WTC11 (cell line): ENCODE data around the gene VASH1. TPM values are rescaled to one million over a fixed set of nuclear protein-coding genes. Genes with fewer than 3 reads are reported as not detected.

Experiments
- ATAC-seq: fragments of 200-7000 bp; cut with Tn5 transposase; 2 replicates; pipeline ENCODE4 v1.10.0; 2021; ENCODE audit warnings: mild to moderate bottlenecking, moderate library complexity
- CTCF ChIA-PET: fragments of 300-600 bp; sonication (Branson Sonifier 250); formaldehyde crosslinking; loops from one replicate; lab custom pipeline; 2021; ENCODE audit warnings: antibody characterized with exemption; lab: Charles Lee
- POLR2A ChIA-PET: fragments of 350-600 bp; sonication (Branson Sonifier 250); formaldehyde crosslinking; loops from one replicate; lab custom pipeline; 2021; ENCODE audit warnings: antibody characterized with exemption; lab: Charles Lee
- DNase-seq: peaks from one replicate; pipeline ENCODE4 v3.0.0; 2021; ENCODE audit warnings: low spot score
- H3K27ac Mint-ChIP-seq: 2 replicates; pipeline ENCODE4 v1.8.0; 2021; ENCODE audit warnings: mixed read lengths
- H3K27me3 Mint-ChIP-seq: 2 replicates; pipeline ENCODE4 v1.8.0; 2021; ENCODE audit warnings: low read depth, mild to moderate bottlenecking, moderate library complexity, mixed read lengths
- H3K36me3 Mint-ChIP-seq: 2 replicates; pipeline ENCODE4 v1.8.0; 2021; ENCODE audit warnings: mixed read lengths
- H3K4me1 Mint-ChIP-seq: 2 replicates; pipeline ENCODE4 v1.8.0; 2022; ENCODE audit warnings: mixed read lengths
- H3K4me3 Mint-ChIP-seq: 2 replicates; pipeline ENCODE4 v1.8.0; 2021; ENCODE audit warnings: mild to moderate bottlenecking, moderate library complexity, mixed read lengths
- H3K9me3 Mint-ChIP-seq: 2 replicates; pipeline ENCODE4 v1.8.0; 2021; ENCODE audit warnings: mixed read lengths
- ELF4 ChIP-seq: sonication (generic); formaldehyde crosslinking; IDR thresholded peaks from 2 replicates; pipeline ENCODE4 v1.8.1; 2022; ENCODE audit warnings: low read depth, mild to moderate bottlenecking, moderate library complexity, missing genetic modification reagents
- FOXJ3 ChIP-seq: sonication (generic); formaldehyde crosslinking; IDR thresholded peaks from 2 replicates; pipeline ENCODE4 v1.9.0; 2021; ENCODE audit warnings: missing genetic modification reagents, mild to moderate bottlenecking, borderline replicate concordance
- FOXP1 ChIP-seq: sonication (generic); formaldehyde crosslinking; IDR thresholded peaks from 2 replicates; pipeline ENCODE4 v1.8.0; 2022; ENCODE audit warnings: missing genetic modification reagents, mild to moderate bottlenecking, moderate library complexity, borderline replicate concordance
- GRHL2 ChIP-seq: fragments of 250-450 bp; sonication (Bioruptor Pico); IDR thresholded peaks from 2 replicates; pipeline ENCODE4 v1.8.0; 2022; ENCODE audit warnings: mild to moderate bottlenecking, moderate library complexity; ENCODE audit not compliant: insufficient replicate concordance, severe bottlenecking
- HMGA2 ChIP-seq: fragments of 250-450 bp; sonication (Bioruptor Pico); IDR thresholded peaks from 2 replicates; pipeline ENCODE4 v1.4.0; 2021; ENCODE audit warnings: mild to moderate bottlenecking, moderate library complexity
- JAZF1 ChIP-seq: fragments of 250-450 bp; sonication (Bioruptor Pico); IDR thresholded peaks from 2 replicates; pipeline ENCODE4 v1.9.0; 2021; ENCODE audit warnings: moderate library complexity, mild to moderate bottlenecking, inconsistent platforms
- JUN ChIP-seq: sonication (generic); formaldehyde crosslinking; IDR thresholded peaks from 2 replicates; pipeline ENCODE4 v1.8.0; 2023; ENCODE audit warnings: mild to moderate bottlenecking, missing genetic modification reagents
- MYBL2 ChIP-seq: sonication (generic); formaldehyde crosslinking; IDR thresholded peaks from 2 replicates; pipeline ENCODE4 v1.8.1; 2023; ENCODE audit warnings: mild to moderate bottlenecking, moderate library complexity, missing genetic modification reagents
- NR1H2 ChIP-seq: sonication (generic); formaldehyde crosslinking; IDR thresholded peaks from 2 replicates; pipeline ENCODE4 v1.9.0; 2021; ENCODE audit warnings: mild to moderate bottlenecking, moderate library complexity, missing genetic modification reagents
- NR2C2 ChIP-seq: sonication (generic); formaldehyde crosslinking; IDR thresholded peaks from 2 replicates; pipeline ENCODE4 v1.8.0; 2022; ENCODE audit warnings: mild to moderate bottlenecking, missing genetic modification reagents
- SMAD4 ChIP-seq: sonication (generic); formaldehyde crosslinking; IDR thresholded peaks from 2 replicates; pipeline ENCODE4 v1.8.0; 2022; ENCODE audit warnings: mild to moderate bottlenecking, missing genetic modification reagents
- TCF7 ChIP-seq: sonication (generic); formaldehyde crosslinking; IDR thresholded peaks from 2 replicates; pipeline ENCODE4 v1.8.0; 2022; ENCODE audit warnings: mild to moderate bottlenecking, low read depth, missing genetic modification reagents, moderate library complexity
- TEAD4 ChIP-seq: sonication (generic); formaldehyde crosslinking; IDR thresholded peaks from 2 replicates; pipeline ENCODE4 v1.8.0; 2022; ENCODE audit warnings: mild to moderate bottlenecking, missing genetic modification reagents
- ZBTB21 ChIP-seq: sonication (generic); formaldehyde crosslinking; IDR thresholded peaks from 2 replicates; pipeline ENCODE4 v1.8.1; 2023; ENCODE audit warnings: mild to moderate bottlenecking, missing genetic modification reagents, borderline replicate concordance
- ZNF138 ChIP-seq: sonication (generic); formaldehyde crosslinking; conservative IDR thresholded peaks from 2 replicates; pipeline ENCODE4 v1.8.1; 2022; ENCODE audit warnings: mild to moderate bottlenecking, moderate library complexity, missing genetic modification reagents
- ZNF232 ChIP-seq: sonication (generic); formaldehyde crosslinking; IDR thresholded peaks from 2 replicates; pipeline ENCODE4 v1.8.0; 2022; ENCODE audit warnings: mild to moderate bottlenecking, missing genetic modification reagents
- ZNF396 ChIP-seq: fragments of 250-450 bp; sonication (Bioruptor Pico); IDR thresholded peaks from 2 replicates; pipeline ENCODE4 v1.8.0; 2021; ENCODE audit warnings: mild to moderate bottlenecking, moderate library complexity, borderline replicate concordance
- ZNF671 ChIP-seq: fragments of 250-450 bp; sonication (Bioruptor Pico); IDR thresholded peaks from 2 replicates; pipeline ENCODE4 v1.8.0; 2021; ENCODE audit warnings: mild to moderate bottlenecking
- total RNA-seq: library from RNA; stranded (reverse); gene quantifications from 3 replicates; pipeline ENCODE4 v1.2.3, GENCODE V29; 2021
- TF ChIP-seq, protein P1 (sequence below): sonication (generic); formaldehyde crosslinking; IDR thresholded peaks from 2 replicates; pipeline ENCODE4 v1.8.0; 2023; ENCODE audit warnings: missing genetic modification reagents, mild to moderate bottlenecking, borderline replicate concordance
- TF ChIP-seq, protein P2 (sequence below): sonication (generic); formaldehyde crosslinking; IDR thresholded peaks from 2 replicates; pipeline ENCODE4 v1.8.0; 2022; ENCODE audit warnings: mild to moderate bottlenecking, missing genetic modification reagents
- TF ChIP-seq, protein P3 (sequence below): fragments of 250-450 bp; sonication (Bioruptor Pico); conservative IDR thresholded peaks from 2 replicates; pipeline ENCODE4 v1.9.0; 2021; ENCODE audit warnings: mild to moderate bottlenecking
- TF ChIP-seq, protein P4 (sequence below): fragments of 200-600 bp; IDR thresholded peaks from 2 replicates; pipeline ENCODE4 v1.8.0; 2022; ENCODE audit warnings: antibody characterized with exemption
- TF ChIP-seq, protein P5 (sequence below): sonication (generic); formaldehyde crosslinking; IDR thresholded peaks from 2 replicates; pipeline ENCODE4 v1.8.0; 2022; ENCODE audit warnings: mild to moderate bottlenecking, missing genetic modification reagents

VASH1 gene
- total RNA-seq, 1 experiment from 2014 or later = 7.2 TPM

DNA sequence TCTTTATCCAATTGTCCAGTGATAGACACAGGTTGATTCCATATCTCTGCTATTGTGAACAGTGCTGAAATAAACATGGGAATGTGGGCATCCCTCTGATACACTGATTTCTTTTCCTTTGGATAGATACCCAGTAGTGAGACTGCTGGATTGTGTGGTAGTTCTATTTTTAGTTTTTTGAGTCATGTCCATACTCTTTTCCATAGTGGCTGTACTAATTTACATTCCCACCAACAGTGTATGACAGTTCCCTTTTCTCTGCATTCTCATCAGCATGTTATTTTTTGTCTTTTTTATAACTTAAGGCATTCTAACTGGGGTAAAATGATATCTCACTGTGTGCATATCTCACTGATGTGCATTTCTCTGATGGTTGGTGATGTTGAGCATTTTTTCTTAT lies 24.8 kb upstream of the VASH1 start (continued):
- TF ChIP-seq, protein P1, sequence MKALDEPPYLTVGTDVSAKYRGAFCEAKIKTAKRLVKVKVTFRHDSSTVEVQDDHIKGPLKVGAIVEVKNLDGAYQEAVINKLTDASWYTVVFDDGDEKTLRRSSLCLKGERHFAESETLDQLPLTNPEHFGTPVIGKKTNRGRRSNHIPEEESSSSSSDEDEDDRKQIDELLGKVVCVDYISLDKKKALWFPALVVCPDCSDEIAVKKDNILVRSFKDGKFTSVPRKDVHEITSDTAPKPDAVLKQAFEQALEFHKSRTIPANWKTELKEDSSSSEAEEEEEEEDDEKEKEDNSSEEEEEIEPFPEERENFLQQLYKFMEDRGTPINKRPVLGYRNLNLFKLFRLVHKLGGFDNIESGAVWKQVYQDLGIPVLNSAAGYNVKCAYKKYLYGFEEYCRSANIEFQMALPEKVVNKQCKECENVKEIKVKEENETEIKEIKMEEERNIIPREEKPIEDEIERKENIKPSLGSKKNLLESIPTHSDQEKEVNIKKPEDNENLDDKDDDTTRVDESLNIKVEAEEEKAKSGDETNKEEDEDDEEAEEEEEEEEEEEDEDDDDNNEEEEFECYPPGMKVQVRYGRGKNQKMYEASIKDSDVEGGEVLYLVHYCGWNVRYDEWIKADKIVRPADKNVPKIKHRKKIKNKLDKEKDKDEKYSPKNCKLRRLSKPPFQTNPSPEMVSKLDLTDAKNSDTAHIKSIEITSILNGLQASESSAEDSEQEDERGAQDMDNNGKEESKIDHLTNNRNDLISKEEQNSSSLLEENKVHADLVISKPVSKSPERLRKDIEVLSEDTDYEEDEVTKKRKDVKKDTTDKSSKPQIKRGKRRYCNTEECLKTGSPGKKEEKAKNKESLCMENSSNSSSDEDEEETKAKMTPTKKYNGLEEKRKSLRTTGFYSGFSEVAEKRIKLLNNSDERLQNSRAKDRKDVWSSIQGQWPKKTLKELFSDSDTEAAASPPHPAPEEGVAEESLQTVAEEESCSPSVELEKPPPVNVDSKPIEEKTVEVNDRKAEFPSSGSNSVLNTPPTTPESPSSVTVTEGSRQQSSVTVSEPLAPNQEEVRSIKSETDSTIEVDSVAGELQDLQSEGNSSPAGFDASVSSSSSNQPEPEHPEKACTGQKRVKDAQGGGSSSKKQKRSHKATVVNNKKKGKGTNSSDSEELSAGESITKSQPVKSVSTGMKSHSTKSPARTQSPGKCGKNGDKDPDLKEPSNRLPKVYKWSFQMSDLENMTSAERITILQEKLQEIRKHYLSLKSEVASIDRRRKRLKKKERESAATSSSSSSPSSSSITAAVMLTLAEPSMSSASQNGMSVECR (CRISPR knock-in tag) = no peak
- TF ChIP-seq FOXJ3 (CRISPR knock-in tag) (no peak), ZNF396 (CRISPR knock-in tag) (no peak), ZNF232 (CRISPR knock-in tag) (no peak), NR2C2 (CRISPR knock-in tag) (no peak), JAZF1 (CRISPR knock-in tag) (no peak)
- TF ChIP-seq, protein P2, sequence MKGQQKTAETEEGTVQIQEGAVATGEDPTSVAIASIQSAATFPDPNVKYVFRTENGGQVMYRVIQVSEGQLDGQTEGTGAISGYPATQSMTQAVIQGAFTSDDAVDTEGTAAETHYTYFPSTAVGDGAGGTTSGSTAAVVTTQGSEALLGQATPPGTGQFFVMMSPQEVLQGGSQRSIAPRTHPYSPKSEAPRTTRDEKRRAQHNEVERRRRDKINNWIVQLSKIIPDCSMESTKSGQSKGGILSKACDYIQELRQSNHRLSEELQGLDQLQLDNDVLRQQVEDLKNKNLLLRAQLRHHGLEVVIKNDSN (CRISPR knock-in tag) = no peak

DNA sequence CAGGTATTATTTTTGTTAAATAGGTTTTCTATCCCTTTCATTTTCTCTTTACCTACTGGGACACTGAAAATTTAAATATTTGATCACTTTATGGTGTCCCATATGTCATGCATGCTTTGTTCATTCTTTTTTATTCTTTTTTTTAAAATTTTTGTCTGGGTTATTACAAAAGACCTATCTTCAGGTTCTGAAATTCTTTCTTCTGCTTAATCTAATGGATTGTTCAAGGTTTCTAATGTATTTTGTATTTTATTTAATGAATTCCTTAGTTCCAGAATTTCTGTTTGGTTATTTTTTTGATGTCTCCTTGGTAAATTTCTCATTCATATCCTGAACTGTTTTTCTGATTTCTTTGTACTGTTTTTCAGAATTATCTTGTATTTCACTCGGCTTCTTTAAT lies 20.2 kb upstream of the VASH1 start:
- Mint-ChIP-seq H3K9me3 (peaks cover 75% of the 10 kb centered on the region), H3K36me3 (peaks cover 31% of the 10 kb centered on the region), H3K4me1 (no peaks in the 10 kb centered on the region), H3K27me3 (peaks cover 18% of the 10 kb centered on the region), H3K27ac (no peak overlapping the region), H3K4me3 (no peak overlapping the region)
- CTCF ChIA-PET = no interaction called here
- POLR2A ChIA-PET = no interaction called here
- no peak for DNase-seq
- TF ChIP-seq TEAD4 (CRISPR knock-in tag) = no peak
- no peak for TF ChIP-seq FOXP1 (CRISPR knock-in tag)
- no peak for TF ChIP-seq TCF7
- no peak for TF ChIP-seq SMAD4 (CRISPR knock-in tag)
- no peak for TF ChIP-seq NR1H2
- TF ChIP-seq, protein P3, sequence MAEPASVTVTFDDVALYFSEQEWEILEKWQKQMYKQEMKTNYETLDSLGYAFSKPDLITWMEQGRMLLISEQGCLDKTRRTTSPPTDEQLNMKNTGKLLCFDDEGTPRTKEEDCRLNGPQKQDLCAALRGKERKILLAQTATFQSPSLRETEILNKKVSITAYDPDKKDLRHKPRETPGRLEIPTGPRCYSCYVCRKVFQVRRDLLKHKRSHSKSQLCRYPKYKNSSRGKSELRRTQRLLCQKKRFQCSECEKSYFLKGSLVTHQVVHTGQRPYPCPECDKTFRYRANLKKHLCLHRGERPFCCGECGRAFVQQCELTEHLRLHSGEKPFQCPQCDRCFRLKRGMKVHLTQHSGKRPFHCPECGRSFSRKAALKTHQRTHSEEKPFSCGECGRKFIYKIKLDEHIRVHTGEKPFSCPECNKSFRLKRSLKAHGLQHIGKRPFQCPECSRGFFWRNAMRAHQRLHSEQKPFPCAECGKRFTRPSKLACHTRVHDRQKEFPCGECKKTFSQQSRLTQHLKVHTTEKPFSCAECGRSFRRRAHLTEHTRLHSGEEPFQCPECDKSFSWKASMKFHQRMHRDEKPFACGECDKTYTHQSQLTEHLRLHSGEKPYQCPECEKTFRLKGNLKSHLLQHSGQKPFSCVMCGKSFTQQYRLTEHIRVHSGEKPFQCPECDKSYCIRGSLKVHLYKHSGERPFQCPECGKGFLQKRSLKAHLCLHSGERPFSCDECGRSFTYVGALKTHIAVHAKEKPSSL (CRISPR knock-in tag) = no peak
- no peak for TF ChIP-seq HMGA2 (CRISPR knock-in tag)
- TF ChIP-seq, protein P2 (CRISPR knock-in tag) = no peak
- TF ChIP-seq JAZF1 (CRISPR knock-in tag) = no peak
- no peak for TF ChIP-seq GRHL2
- no peak for TF ChIP-seq ZBTB21 (CRISPR knock-in tag)
- TF ChIP-seq JUN = no peak
- TF ChIP-seq, protein P4, sequence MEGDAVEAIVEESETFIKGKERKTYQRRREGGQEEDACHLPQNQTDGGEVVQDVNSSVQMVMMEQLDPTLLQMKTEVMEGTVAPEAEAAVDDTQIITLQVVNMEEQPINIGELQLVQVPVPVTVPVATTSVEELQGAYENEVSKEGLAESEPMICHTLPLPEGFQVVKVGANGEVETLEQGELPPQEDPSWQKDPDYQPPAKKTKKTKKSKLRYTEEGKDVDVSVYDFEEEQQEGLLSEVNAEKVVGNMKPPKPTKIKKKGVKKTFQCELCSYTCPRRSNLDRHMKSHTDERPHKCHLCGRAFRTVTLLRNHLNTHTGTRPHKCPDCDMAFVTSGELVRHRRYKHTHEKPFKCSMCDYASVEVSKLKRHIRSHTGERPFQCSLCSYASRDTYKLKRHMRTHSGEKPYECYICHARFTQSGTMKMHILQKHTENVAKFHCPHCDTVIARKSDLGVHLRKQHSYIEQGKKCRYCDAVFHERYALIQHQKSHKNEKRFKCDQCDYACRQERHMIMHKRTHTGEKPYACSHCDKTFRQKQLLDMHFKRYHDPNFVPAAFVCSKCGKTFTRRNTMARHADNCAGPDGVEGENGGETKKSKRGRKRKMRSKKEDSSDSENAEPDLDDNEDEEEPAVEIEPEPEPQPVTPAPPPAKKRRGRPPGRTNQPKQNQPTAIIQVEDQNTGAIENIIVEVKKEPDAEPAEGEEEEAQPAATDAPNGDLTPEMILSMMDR = no peak
- TF ChIP-seq ELF4 (CRISPR knock-in tag) = no peak
- TF ChIP-seq, protein P5, sequence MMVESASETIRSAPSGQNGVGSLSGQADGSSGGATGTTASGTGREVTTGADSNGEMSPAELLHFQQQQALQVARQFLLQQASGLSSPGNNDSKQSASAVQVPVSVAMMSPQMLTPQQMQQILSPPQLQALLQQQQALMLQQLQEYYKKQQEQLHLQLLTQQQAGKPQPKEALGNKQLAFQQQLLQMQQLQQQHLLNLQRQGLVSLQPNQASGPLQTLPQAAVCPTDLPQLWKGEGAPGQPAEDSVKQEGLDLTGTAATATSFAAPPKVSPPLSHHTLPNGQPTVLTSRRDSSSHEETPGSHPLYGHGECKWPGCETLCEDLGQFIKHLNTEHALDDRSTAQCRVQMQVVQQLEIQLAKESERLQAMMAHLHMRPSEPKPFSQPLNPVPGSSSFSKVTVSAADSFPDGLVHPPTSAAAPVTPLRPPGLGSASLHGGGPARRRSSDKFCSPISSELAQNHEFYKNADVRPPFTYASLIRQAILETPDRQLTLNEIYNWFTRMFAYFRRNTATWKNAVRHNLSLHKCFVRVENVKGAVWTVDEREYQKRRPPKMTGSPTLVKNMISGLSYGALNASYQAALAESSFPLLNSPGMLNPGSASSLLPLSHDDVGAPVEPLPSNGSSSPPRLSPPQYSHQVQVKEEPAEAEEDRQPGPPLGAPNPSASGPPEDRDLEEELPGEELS (CRISPR knock-in tag) = no peak
- no peak for TF ChIP-seq MYBL2 (CRISPR knock-in tag)
- TF ChIP-seq ZNF671 (CRISPR knock-in tag) = no peak
- no peak for TF ChIP-seq ZNF138 (CRISPR knock-in tag)
- ATAC-seq = no peak
